KMS-11 (cell line): Measurements from ENCODE around the gene ATP8B1.

Experiments
- H2AFZ ChIP-seq: fragments of 200-600 bp; sonication (generic); 2 replicates; pipeline ENCODE4 v1.6.1; 2016; ENCODE audit warnings: antibody characterized with exemption, mixed run types, low read depth
- H3K27ac ChIP-seq: fragments of 200-600 bp; sonication (generic); 2 replicates; pipeline ENCODE4 v1.6.1; 2016; ENCODE audit warnings: mild to moderate bottlenecking, mixed run types
- H3K27me3 ChIP-seq: fragments of 200-600 bp; sonication (generic); 2 replicates; pipeline ENCODE4 v1.6.1; 2017; ENCODE audit warnings: mild to moderate bottlenecking, low read depth, mixed run types, moderate library complexity; ENCODE audit not compliant: insufficient read depth
- H3K36me3 ChIP-seq: fragments of 200-600 bp; sonication (generic); 2 replicates; pipeline ENCODE4 v1.6.1; 2017; ENCODE audit warnings: mild to moderate bottlenecking, mixed run types; ENCODE audit not compliant: insufficient read depth
- H3K4me1 ChIP-seq: fragments of 200-600 bp; sonication (generic); 2 replicates; pipeline ENCODE4 v1.6.1; 2016; ENCODE audit warnings: mild to moderate bottlenecking, low read depth, mixed run types; ENCODE audit not compliant: poor library complexity, severe bottlenecking
- H3K4me2 ChIP-seq: fragments of 200-600 bp; sonication (generic); 2 replicates; pipeline ENCODE4 v1.7.0; 2016; ENCODE audit warnings: mild to moderate bottlenecking, mixed run types
- H3K4me3 ChIP-seq: fragments of 200-600 bp; sonication (generic); IDR thresholded peaks from 2 replicates; pipeline ENCODE4 v1.6.1; 2017; ENCODE audit warnings: low read depth, low read length, mixed read lengths; ENCODE audit not compliant: insufficient read depth
- H3K79me2 ChIP-seq: fragments of 200-600 bp; sonication (generic); 2 replicates; pipeline ENCODE4 v1.6.1; 2016; ENCODE audit warnings: low read depth, mixed run types; ENCODE audit not compliant: insufficient read depth
- H3K9ac ChIP-seq: fragments of 200-600 bp; sonication (generic); 2 replicates; pipeline ENCODE4 v1.6.1; 2016; ENCODE audit warnings: mild to moderate bottlenecking, mixed run types
- H4K20me1 ChIP-seq: fragments of 200-600 bp; sonication (generic); 2 replicates; pipeline ENCODE4 v1.6.1; 2016; ENCODE audit warnings: mild to moderate bottlenecking, mixed run types; ENCODE audit not compliant: insufficient read depth
- CTCF ChIP-seq: fragments of 200-600 bp; sonication (generic); conservative IDR thresholded peaks from 2 replicates; pipeline ENCODE4 v1.6.1; 2017; ENCODE audit warnings: low read depth, mild to moderate bottlenecking, antibody characterized with exemption, low read length, moderate library complexity, mixed read lengths

The ATP8B1 gene

GRCh38 chr18:57791192-57791591 is 11.9 kb downstream of the ATP8B1 start:
- peaks cover 5% of the 10 kb centered on the region for H3K4me1 ChIP-seq
- H3K79me2 ChIP-seq: no peaks in the 10 kb centered on the region
- H3K9ac ChIP-seq: no peak overlapping the region
- H3K36me3 ChIP-seq: no peaks in the 10 kb centered on the region
- TF ChIP-seq CTCF: no peak
- no peak overlapping the region for H3K4me3 ChIP-seq
- no peaks in the 10 kb centered on the region for H4K20me1 ChIP-seq
- no peaks in the 10 kb centered on the region for H3K27me3 ChIP-seq
- H3K4me2 ChIP-seq: no peak overlapping the region
- H2AFZ ChIP-seq: no peak overlapping the region
- H3K27ac ChIP-seq: no peak overlapping the region

GRCh38 chr18:57790316-57790715 is 12.8 kb downstream of the ATP8B1 start:
- H3K4me3 ChIP-seq: no peak overlapping the region
- no peak overlapping the region for H3K4me2 ChIP-seq
- no peak overlapping the region for H2AFZ ChIP-seq
- no peaks in the 10 kb centered on the region for H3K79me2 ChIP-seq
- no peak overlapping the region for H3K27ac ChIP-seq
- no peaks in the 10 kb centered on the region for H3K4me1 ChIP-seq
- TF ChIP-seq CTCF: no peak
- H3K27me3 ChIP-seq: no peaks in the 10 kb centered on the region
- no peak overlapping the region for H3K9ac ChIP-seq
- no peaks in the 10 kb centered on the region for H4K20me1 ChIP-seq
- H3K36me3 ChIP-seq: no peaks in the 10 kb centered on the region

- no peaks in the 10 kb centered on the region for H3K27me3 ChIP-seq
- H2AFZ ChIP-seq: no peak overlapping the region
- H3K9ac ChIP-seq: no peak overlapping the region
- H3K36me3 ChIP-seq: no peaks in the 10 kb centered on the region
- no peak for TF ChIP-seq CTCF
- H3K79me2 ChIP-seq: no peaks in the 10 kb centered on the region
- H3K4me2 ChIP-seq: no peak overlapping the region
- no peak overlapping the region for H3K4me3 ChIP-seq
- H3K27ac ChIP-seq: no peak overlapping the region
- H3K4me1 ChIP-seq: no peaks in the 10 kb centered on the region
- H4K20me1 ChIP-seq: no peaks in the 10 kb centered on the region
These were observed 13.4 kb downstream of the ATP8B1 start for GRCh38 chr18:57789759-57790158.

- Histone ChIP-seq H3K36me3 (no peaks in the 10 kb centered on the region), H2AFZ (no peak overlapping the region), H3K4me1 (no peaks in the 10 kb centered on the region), H3K27ac (no peak overlapping the region), H4K20me1 (no peaks in the 10 kb centered on the region), H3K27me3 (no peaks in the 10 kb centered on the region), H3K79me2 (no peaks in the 10 kb centered on the region), H3K4me3 (no peak overlapping the region), H3K4me2 (no peak overlapping the region), H3K9ac (no peak overlapping the region)
- no peak for TF ChIP-seq CTCF
These were observed 14.0 kb downstream of the ATP8B1 start for GRCh38 chr18:57789090-57789489.
